ENCODE measurements around the gene SMYD3. TPM values are rescaled to one million over a fixed set of nuclear protein-coding genes. Genes with fewer than 3 reads are reported as not detected.

SMYD3 gene
- total and polyA plus RNA-seq, 10 of the 15 experiments (the other 5 are each of a cell fraction or from before 2014, with no cell fraction given), result 18.3 to 54.0 (median 24.8) TPM

DNA sequence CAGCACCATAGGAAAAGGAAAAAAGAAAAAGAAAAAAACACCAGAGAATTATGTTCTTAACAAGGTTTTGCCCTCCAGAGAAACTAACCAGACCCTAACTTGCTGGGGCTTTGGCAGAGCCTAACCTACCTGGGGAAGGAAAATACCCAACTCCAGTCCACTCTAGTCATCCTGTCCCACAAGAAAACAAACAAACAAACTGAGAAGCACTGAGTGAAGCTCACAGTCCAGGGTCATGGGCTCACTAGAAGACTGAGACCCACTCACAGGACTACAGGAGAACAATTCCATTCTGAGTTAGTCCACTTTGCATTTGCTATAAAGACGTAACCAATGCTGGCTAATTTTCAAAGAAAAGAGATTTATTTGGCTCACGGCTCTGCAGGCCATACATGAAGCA lies 543.4 kb downstream of the SMYD3 start:
- no peak overlapping the region for H3K4me3 ChIP-seq
- ChIA-PET CTCF (interaction anchor here (0.6 to 1.0 kb wide), 2 partner anchors 8 to 315 kb away, joined by 3 to 5 read pairs; no protein-coding TSS in a partner anchor), POLR2A (interaction anchor here (0.9 kb wide), 1 partner anchor 19 kb away, joined by 3 read pairs; no protein-coding TSS in a partner anchor), RAD21 (ENCODE audit: unreplicated experiment) (no interaction called here), SMC1A (ENCODE audit: uncharacterized antibody, unreplicated experiment) (interaction anchor here (1.2 to 1.6 kb wide), 2 partner anchors 27 to 67 kb away, joined by 3 to 4 read pairs; no protein-coding TSS in a partner anchor)
- no peaks in the 10 kb centered on the region for H3K36me3 ChIP-seq (ENCODE audit: control insufficient read depth in 2 of 2, insufficient read depth in 2 of 2, low read length in 1 of 2)
- intact Hi-C loops (cut with micrococcal nuclease; ENCODE audit: unreplicated experiment), result no loop called here
- H3K4me1 ChIP-seq (ENCODE audit: control insufficient read depth, insufficient read depth, low read length), result no peaks in the 10 kb centered on the region
- TF ChIP-seq ZNF384 (IDR thresholded peaks at IDR 0.05; ENCODE audit: borderline replicate concordance, low read depth, low read length) (no peak), MEF2A (IDR thresholded peaks at IDR 0.05; ENCODE audit: insufficient read depth, low read depth, low read length) (no peak), GATAD2B (conservative IDR thresholded peaks at IDR 0.05; ENCODE audit: low read depth) (no peak), PML (IDR thresholded peaks at IDR 0.05; ENCODE audit: low read length) (no peak), FOXK2 (IDR thresholded peaks at IDR 0.05) (no peak), CHD1 (IDR thresholded peaks at IDR 0.05; ENCODE audit: low read depth, low read length) (no peak), IRF4 (IDR thresholded peaks at IDR 0.05; ENCODE audit: low read depth, low read length) (no peak), MYB (IDR thresholded peaks at IDR 0.05; ENCODE audit: borderline replicate concordance, low read depth, low read length) (no peak), NFXL1 (IDR thresholded peaks at IDR 0.05; ENCODE audit: borderline replicate concordance) (no peak), ATF7 (IDR thresholded peaks at IDR 0.05; ENCODE audit: low read depth) (no peak), SP1 (IDR thresholded peaks at IDR 0.05; ENCODE audit: low read depth, low read length) (no peak), IKZF2 (IDR thresholded peaks at IDR 0.05) (no peak), EP300 (IDR thresholded peaks at IDR 0.05; ENCODE audit: borderline replicate concordance in 1 of 2, control insufficient read depth in 1 of 2, low read depth in 2 of 2, low read length in 2 of 2) (no peak), POLR2A (IDR thresholded peaks at IDR 0.05; ENCODE audit: low read depth, low read length) (no peak)
- TF ChIP-seq, protein P1, sequence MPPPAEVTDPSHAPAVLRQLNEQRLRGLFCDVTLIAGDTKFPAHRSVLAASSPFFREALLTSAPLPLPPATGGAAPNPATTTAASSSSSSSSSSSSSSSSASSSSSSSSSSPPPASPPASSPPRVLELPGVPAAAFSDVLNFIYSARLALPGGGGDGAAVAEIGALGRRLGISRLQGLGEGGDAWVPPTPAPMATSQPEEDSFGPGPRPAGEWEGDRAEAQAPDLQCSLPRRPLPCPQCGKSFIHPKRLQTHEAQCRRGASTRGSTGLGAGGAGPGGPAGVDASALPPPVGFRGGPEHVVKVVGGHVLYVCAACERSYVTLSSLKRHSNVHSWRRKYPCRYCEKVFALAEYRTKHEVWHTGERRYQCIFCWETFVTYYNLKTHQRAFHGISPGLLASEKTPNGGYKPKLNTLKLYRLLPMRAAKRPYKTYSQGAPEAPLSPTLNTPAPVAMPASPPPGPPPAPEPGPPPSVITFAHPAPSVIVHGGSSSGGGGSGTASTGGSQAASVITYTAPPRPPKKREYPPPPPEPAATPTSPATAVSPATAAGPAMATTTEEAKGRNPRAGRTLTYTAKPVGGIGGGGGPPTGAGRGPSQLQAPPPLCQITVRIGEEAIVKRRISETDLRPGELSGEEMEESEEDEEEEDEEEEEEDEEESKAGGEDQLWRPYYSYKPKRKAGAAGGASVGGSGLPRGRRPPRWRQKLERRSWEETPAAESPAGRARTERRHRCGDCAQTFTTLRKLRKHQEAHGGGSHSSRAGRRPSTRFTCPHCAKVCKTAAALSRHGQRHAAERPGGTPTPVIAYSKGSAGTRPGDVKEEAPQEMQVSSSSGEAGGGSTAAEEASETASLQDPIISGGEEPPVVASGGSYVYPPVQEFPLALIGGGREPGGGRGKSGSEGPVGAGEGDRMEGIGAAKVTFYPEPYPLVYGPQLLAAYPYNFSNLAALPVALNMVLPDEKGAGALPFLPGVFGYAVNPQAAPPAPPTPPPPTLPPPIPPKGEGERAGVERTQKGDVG (CRISPR knock-in tag; IDR thresholded peaks at IDR 0.05), result no peak
- TF ChIP-seq, protein P2, sequence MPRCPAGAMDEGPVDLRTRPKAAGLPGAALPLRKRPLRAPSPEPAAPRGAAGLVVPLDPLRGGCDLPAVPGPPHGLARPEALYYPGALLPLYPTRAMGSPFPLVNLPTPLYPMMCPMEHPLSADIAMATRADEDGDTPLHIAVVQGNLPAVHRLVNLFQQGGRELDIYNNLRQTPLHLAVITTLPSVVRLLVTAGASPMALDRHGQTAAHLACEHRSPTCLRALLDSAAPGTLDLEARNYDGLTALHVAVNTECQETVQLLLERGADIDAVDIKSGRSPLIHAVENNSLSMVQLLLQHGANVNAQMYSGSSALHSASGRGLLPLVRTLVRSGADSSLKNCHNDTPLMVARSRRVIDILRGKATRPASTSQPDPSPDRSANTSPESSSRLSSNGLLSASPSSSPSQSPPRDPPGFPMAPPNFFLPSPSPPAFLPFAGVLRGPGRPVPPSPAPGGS (IDR thresholded peaks at IDR 0.05; ENCODE audit: borderline replicate concordance, insufficient read depth, low read depth, low read length, poor library complexity, severe bottlenecking), result no peak
- in situ Hi-C loops (cut with MboI), result no loop called here
- H3K79me2 ChIP-seq (ENCODE audit: control insufficient read depth, insufficient read depth, low read length), result no peaks in the 10 kb centered on the region
- H3K9ac ChIP-seq (ENCODE audit: control insufficient read depth, insufficient read depth, low read length), result no peak overlapping the region
- no peak overlapping the region for H3K4me2 ChIP-seq (ENCODE audit: control insufficient read depth, insufficient read depth)
- H4K20me1 ChIP-seq (ENCODE audit: control insufficient read depth, insufficient read depth), result no peaks in the 10 kb centered on the region
- no peaks in the 10 kb centered on the region for H3K9me3 ChIP-seq (replicated peaks; ENCODE audit: control insufficient read depth, insufficient read depth, low read length)
- no peak overlapping the region for H2AFZ ChIP-seq (ENCODE audit: control insufficient read depth, low read depth, low read length)
- no peak for ATAC-seq
- no peak for DNase-seq (ENCODE audit: low read depth, low spot score)
- H3K27ac ChIP-seq (ENCODE audit: control insufficient read depth, insufficient read depth), result no peak overlapping the region
- 67% methylated on average over 2 of the region's 2 CpGs for whole genome bisulfite sequencing (ENCODE audit: insufficient coverage, insufficient replicate concordance, low lambda C conversion rate, missing lambda C conversion rate)
- FAIRE-seq, result no peak
- no TSS peak for BruUV-seq (replicated peaks)
- no peaks in the 10 kb centered on the region for H3K27me3 ChIP-seq (replicated peaks in 1 of 2; ENCODE audit: control insufficient read depth in 2 of 2, insufficient read depth in 2 of 2, low read length in 1 of 2)
